GM23338 (cell line): ENCODE results near the gene AK9.

ENCODE experiments used
- CTCF ChIP-seq, 2 experiments: fragments of 200-600 bp in 1 of 2; sonication (generic) in 1 of 2; conservative IDR thresholded peaks; 2 replicates each; pipeline versions ENCODE4 v1.5.1 to v1.6.1; 2016 to 2017; ENCODE audit warnings: antibody characterized with exemption in 2 of 2, low read depth in 2 of 2, mild to moderate bottlenecking in 2 of 2, moderate library complexity in 1 of 2
- EZH2 ChIP-seq: fragments of 200-600 bp; sonication (generic); IDR thresholded peaks from one replicate; pipeline ENCODE4 v1.8.0; 2017; ENCODE audit warnings: antibody characterized with exemption, mild to moderate bottlenecking, low read depth; ENCODE audit not compliant: unreplicated experiment
- EZH2phosphoT487 ChIP-seq: fragments of 200-600 bp; sonication (generic); IDR thresholded peaks from one replicate; pipeline ENCODE4 v1.8.1; 2018; ENCODE audit warnings: antibody characterized with exemption; ENCODE audit not compliant: unreplicated experiment

GRCh38 chr6:109672175-109672574 lies 18.8 kb downstream of the AK9 start:
- TF ChIP-seq CTCF (conservative IDR thresholded peaks at IDR 0.05; ENCODE audit: low read depth in 2 of 2) (no peak), EZH2phosphoT487 (no peak), EZH2 (no peak)
